Measurements from ENCODE around the gene TGIF1.

- no peak for TF ChIP-seq CTCF (IDR thresholded peaks at IDR 0.05)
- no peak for TF ChIP-seq EZH2 (IDR thresholded peaks at IDR 0.05; ENCODE audit: borderline replicate concordance, insufficient read depth, low read depth, low read length, poor library complexity, severe bottlenecking)
Measured at GRCh38 chr18:3460823-3461398, 10.9 kb downstream of the TGIF1 start.
